GM12865 (cell line): ENCODE results near the gene CACNA1C.

ENCODE experiments used
- DNase-seq: peaks from one replicate; pipeline ENCODE4 v3.0.0; 2010; ENCODE audit warnings: low read depth
- H3K4me3 ChIP-seq: 2 replicates; pipeline ENCODE4 v1.5.1; 2011; ENCODE audit warnings: mild to moderate bottlenecking, low read depth, low read length, control low read depth
- TF ChIP-seq, protein P1 (sequence below): IDR thresholded peaks from 2 replicates; pipeline ENCODE4 v1.5.1; 2011; ENCODE audit warnings: low read length, control low read depth, low read depth, inconsistent platforms; ENCODE audit not compliant: insufficient read depth; ENCODE audit errors: missing control alignments

The CACNA1C gene

DNA sequence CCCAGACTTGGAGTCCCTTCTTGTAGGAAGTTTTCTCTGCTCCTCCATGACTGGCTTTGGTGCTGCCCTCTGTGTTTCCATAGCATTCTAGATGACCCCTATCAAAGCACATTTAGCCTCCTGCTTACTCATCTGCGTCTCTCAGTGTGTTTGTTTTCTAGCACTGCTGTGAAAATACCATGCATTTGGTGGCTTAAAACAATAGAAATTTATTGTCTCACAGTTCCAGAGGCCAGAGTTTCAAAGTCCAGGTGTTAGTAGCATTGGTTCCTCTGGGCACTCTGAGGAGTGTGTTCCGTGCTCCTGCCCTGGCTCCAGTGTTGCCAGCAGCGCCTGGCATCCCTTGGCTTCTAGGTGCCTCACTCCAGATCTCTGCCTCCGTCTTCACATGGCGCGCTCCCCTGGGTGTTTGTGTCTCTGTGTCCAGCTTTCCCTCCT is 86.1 kb downstream of the CACNA1C start:
- TF ChIP-seq, protein P1, sequence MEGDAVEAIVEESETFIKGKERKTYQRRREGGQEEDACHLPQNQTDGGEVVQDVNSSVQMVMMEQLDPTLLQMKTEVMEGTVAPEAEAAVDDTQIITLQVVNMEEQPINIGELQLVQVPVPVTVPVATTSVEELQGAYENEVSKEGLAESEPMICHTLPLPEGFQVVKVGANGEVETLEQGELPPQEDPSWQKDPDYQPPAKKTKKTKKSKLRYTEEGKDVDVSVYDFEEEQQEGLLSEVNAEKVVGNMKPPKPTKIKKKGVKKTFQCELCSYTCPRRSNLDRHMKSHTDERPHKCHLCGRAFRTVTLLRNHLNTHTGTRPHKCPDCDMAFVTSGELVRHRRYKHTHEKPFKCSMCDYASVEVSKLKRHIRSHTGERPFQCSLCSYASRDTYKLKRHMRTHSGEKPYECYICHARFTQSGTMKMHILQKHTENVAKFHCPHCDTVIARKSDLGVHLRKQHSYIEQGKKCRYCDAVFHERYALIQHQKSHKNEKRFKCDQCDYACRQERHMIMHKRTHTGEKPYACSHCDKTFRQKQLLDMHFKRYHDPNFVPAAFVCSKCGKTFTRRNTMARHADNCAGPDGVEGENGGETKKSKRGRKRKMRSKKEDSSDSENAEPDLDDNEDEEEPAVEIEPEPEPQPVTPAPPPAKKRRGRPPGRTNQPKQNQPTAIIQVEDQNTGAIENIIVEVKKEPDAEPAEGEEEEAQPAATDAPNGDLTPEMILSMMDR = no peak
- H3K4me3 ChIP-seq = no peak overlapping the region
- DNase-seq = no peak

DNA sequence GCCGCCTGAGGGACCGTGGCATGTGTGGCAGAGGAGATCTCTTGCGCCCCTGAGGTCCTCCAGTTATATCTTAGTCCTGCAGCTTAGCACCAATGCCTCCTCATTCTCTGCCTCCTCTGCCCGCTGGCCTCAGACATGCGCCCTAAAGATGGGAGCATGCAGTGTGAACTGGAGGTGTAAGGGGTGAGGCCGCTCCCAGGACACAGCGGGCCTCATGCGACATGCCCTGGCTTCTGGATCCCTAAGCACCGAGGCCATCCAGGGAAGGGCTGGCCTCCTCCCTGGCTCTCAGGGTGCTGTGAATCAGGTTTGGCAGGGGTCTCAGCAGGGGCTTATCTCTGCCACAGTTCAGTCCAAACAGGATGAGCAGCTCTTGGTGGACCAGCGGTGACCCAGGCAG is 86.9 kb downstream of the CACNA1C start:
- no peak for DNase-seq
- TF ChIP-seq, protein P1 = no peak
- H3K4me3 ChIP-seq = no peak overlapping the region

DNA sequence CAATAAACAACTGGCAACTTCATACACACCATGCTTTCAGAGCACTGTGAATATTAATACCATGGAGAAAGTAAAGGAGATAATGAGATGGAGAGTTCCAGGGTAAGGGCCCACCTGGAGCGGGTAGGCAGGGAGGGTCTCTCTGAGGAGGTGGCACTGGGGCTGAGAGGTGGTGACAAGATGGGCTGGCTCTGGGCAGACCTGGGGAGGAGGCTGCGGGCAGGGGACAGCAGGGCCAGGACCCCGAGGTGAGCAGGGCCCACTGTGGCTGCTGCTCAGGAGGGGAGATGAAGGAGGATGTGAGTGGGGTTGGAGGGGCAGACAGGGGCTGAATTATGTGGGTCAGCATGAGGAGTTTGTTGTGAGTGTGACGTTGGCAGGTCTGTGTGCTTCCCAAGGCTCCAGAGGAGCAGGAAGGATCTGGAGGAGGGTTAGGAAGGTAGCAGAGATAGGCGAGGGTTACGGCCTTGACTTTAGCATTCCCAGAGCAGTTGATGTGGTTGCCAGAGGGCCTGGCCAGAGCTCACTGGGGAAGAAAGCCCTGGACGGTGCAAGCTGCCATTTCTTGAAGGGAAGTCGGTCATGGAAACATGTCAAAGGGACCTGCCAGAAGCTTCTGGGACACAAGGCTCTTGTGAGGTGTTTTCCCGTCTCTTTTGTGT is 88.2 kb downstream of the CACNA1C start:
- TF ChIP-seq, protein P1 = no peak
- no peak for DNase-seq
- H3K4me3 ChIP-seq = no peak overlapping the region

DNA sequence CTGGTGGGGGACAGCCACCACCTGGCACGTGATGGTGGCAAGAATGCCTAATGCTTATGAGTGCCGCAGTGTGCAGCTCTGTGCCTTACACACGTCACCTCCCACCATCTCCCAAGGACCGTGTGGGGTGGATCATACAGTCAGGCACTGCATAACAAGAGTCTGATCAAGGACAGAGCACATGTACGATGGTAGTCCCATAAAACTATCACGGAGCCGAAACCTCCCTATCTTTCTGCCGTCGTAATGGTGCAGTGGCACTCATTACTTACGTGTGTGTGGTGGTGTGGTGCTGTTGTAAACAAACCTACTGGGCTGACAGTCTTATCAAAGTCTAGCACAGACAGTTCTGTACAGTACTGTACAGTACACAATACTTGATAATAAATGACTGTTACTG is 89.3 kb downstream of the CACNA1C start:
- TF ChIP-seq, protein P1 = no peak
- no peak for DNase-seq

DNA sequence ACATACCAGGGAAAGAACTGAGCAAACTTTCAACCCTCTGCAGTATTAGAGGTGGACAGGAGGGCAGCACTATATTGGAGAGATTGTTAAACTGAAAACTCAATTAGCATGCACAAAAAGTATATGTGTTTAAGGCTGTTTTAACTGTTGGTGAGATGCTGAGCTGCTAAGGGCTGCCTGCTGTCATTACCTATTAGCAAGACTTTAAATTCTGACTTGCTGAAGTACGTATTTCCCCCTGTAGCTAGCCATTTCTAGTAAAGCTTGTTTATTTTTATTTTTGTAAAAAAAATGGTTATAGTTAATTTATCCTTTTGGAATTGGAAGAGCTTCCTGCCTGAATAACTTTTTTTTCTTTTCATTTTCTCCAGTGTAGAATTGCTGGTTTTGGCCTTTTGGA is 92.2 kb downstream of the CACNA1C start:
- TF ChIP-seq, protein P1 = no peak
- DNase-seq = no peak
- H3K4me3 ChIP-seq = no peak overlapping the region

More for the DNA sequence above, 89.3 kb downstream of the CACNA1C start:
- H3K4me3 ChIP-seq = no peak overlapping the region

DNA sequence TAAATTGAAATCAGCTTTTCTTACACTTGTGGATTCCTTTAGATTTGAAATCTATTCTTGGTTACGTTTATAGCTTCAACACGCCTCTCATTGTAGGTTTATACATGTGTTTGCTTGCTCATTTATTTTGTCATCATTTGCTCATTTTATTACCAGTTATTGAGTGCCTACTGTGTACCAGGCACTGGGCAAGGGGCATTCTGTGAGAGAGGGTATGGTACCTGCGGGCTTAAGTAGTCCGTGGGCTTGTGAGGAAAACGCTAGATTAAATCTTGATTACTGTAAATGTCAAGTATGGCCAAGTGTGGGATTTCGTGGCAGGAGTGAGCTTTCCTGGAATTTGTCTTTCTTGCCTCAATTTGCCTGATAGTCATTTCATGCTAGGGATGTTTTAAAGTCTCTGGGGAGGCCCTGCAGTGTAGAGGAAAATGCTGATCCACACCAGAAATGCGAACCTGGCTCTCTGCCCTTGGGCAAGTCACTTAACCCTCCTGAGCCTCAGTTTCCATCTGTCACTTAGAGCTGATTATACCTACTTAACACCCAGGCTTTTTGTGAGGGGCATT is 92.7 kb downstream of the CACNA1C start:
- no peak overlapping the region for H3K4me3 ChIP-seq
- DNase-seq = no peak
- TF ChIP-seq, protein P1 = no peak

DNA sequence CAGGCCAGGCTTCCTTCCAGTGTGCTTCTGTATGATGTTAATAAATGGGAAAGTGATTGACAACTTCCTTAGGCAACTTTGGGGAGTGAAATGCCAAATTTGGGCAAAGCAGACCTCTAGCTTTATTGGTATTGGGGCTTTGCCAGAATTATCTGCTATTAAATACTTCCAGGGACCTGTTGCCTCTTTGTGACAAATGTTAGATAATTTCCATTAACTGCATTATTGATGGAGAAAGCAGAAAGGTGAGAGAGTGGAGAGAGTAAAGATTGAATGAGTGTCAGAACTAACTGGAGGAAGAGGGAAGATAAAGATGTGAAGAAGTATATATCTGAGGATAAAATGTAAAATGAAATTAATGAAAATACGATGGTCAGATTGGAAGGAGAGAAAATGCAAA is 94.5 kb downstream of the CACNA1C start:
- no peak overlapping the region for H3K4me3 ChIP-seq
- no peak for DNase-seq
- TF ChIP-seq, protein P1 = no peak
